IgD-negative memory B cell (primary cell): ENCODE measurements around the gene ANKFY1. TPM values are rescaled to one million over a fixed set of nuclear protein-coding genes. Genes with fewer than 3 reads are reported as not detected.

Experiments
- H3K27ac Mint-ChIP-seq, 3 donors: one replicate each; pipeline ENCODE4 v1.8.0; 2020 to 2022; ENCODE audit warnings: mild to moderate bottlenecking in 3 of 3, mixed read lengths in 3 of 3, moderate library complexity in 1 of 3
- H3K27me3 Mint-ChIP-seq: one replicate; pipeline ENCODE4 v1.8.0; 2021; ENCODE audit warnings: mixed read lengths
- H3K36me3 Mint-ChIP-seq: one replicate; pipeline ENCODE4 v1.8.0; 2020; ENCODE audit warnings: mild to moderate bottlenecking, mixed read lengths
- H3K4me1 Mint-ChIP-seq, 3 donors: one replicate each; pipeline ENCODE4 v1.8.0; 2020 to 2022; ENCODE audit warnings: mixed read lengths in 3 of 3, mild to moderate bottlenecking in 1 of 3
- H3K4me3 Mint-ChIP-seq, 4 donors: one replicate each; pipeline ENCODE4 v1.8.0; 2020 to 2022; ENCODE audit warnings: mild to moderate bottlenecking in 4 of 4, mixed read lengths in 4 of 4, moderate library complexity in 3 of 4
- H3K9me3 Mint-ChIP-seq, 3 donors: one replicate each; pipeline ENCODE4 v1.8.0; 2020 to 2021; ENCODE audit warnings: mixed read lengths in 3 of 3, mild to moderate bottlenecking in 1 of 3
- polyA plus RNA-seq: library from polyadenylated mRNA; unstranded; fragments of 300-500 nt; fragmentation: Illumina TruSeq; gene quantifications from one replicate; pipeline ENCODE4 v1.2.3, GENCODE V29; 2021

Gene ANKFY1
- polyA plus RNA-seq, 1 donor from 2014 or later, result 9.4 TPM

DNA sequence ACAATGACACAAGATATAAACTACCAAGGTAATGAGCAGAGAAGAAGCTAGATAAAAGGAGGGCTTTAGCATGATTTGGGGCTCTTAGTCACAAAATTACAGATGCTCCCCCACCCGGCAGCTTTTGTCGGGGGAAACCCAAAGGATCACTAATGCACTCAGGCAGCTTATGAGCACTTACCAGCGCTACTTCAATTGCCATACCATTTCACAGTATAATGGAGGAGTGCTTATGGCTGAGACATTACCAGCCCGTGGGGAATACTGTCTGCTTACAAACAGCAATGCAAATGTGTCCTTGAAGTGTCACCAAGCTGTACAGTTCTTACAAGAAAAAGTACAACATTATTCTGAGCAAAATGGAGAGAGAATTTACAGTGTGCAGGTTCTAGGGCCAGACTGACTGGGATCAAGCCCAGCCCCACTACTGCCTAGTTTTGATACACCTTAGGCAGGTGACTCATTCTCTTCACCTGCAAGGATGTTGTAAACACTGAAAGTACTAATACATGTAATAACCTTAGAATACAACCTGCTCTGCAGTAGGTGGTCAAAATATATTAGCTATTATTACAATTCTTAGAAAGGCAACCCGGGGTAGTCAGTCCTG is 16.3 kb downstream of the ANKFY1 start:
- Mint-ChIP-seq H3K4me3 (no peak overlapping the region), H3K4me1 (peaks cover 16 to 27% (median 17%) of the 10 kb centered on the region in 3 donors), H3K27ac (peak overlapping the region in 1 of 3 donors; percentile 37), H3K27me3 (no peaks in the 10 kb centered on the region), H3K36me3 (peaks cover 3% of the 10 kb centered on the region), H3K9me3 (no peaks in the 10 kb centered on the region)

GRCh38 chr17:4246674-4247073 is 17.1 kb downstream of the ANKFY1 start:
- Mint-ChIP-seq H3K4me1 (peaks cover 13 to 24% (median 16%) of the 10 kb centered on the region in 3 donors), H3K27me3 (no peaks in the 10 kb centered on the region), H3K4me3 (no peak overlapping the region), H3K36me3 (peaks cover 3% of the 10 kb centered on the region), H3K9me3 (no peaks in the 10 kb centered on the region), H3K27ac (peak overlapping the region in 1 of 3 donors; percentile 37)

- no peaks in the 10 kb centered on the region for H3K9me3 Mint-ChIP-seq
- peaks cover 0 to 5% (median 4%) of the 10 kb centered on the region in 3 donors for H3K4me1 Mint-ChIP-seq
- no peak overlapping the region for H3K4me3 Mint-ChIP-seq
- no peak overlapping the region for H3K27ac Mint-ChIP-seq
- H3K27me3 Mint-ChIP-seq, result no peaks in the 10 kb centered on the region
- peaks cover 4% of the 10 kb centered on the region for H3K36me3 Mint-ChIP-seq
Observed at GRCh38 chr17:4241535-4241934, 22.2 kb downstream of the ANKFY1 start.

- H3K9me3 Mint-ChIP-seq, result no peaks in the 10 kb centered on the region
- no peaks in the 10 kb centered on the region for H3K27me3 Mint-ChIP-seq
- peaks cover 8% of the 10 kb centered on the region for H3K36me3 Mint-ChIP-seq
- H3K4me1 Mint-ChIP-seq, result peaks cover 0 to 2% (median 0%) of the 10 kb centered on the region in 3 donors
- no peak overlapping the region for H3K27ac Mint-ChIP-seq
- no peak overlapping the region for H3K4me3 Mint-ChIP-seq
Observed at GRCh38 chr17:4236456-4236855, 27.3 kb downstream of the ANKFY1 start.

DNA sequence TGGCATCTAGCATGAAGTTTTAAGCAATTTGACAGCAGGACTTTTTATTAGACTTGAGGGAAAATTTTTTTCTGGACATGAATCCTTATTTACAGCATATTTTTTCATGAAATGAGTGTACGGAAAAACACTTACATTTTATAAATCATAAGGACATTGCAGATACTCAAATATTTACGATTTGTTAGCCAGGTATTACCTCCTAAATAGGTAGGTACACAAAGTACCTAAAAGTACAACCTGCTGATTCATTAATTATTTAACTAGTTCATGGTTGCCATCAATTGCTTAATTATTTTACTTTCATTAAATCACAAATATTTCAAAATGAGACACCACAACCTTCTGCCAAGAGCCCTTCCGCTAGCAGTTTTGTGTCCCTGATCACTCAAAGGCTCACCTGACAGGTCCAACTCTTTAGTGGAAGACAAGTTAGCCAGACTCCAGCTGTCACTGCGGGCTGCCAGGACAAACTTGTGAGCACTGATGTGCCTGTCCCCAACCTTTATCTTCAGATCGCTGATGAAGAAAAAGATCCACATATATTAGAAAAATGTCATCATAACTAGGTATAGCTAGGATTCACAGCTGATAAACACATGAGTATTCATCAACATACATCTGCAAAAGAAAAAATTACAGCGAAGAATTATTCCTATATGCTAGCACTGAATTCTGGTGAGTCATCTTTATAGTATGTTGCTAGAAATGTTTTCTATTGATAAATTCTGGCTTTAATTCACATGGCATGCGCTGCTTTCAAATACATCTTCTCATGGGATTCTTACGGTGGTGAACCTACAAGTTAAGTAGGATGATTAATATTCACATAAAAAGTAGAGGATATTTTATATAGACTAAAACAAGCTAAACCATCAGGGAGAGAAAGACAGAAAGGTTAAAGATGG is 28.2 kb downstream of the ANKFY1 start:
- H3K27ac Mint-ChIP-seq, result peak overlapping the region in 1 of 3 donors; percentile 5
- H3K4me1 Mint-ChIP-seq, result peaks cover 0 to 2% (median 0%) of the 10 kb centered on the region in 3 donors
- no peaks in the 10 kb centered on the region for H3K9me3 Mint-ChIP-seq
- peaks cover 6% of the 10 kb centered on the region for H3K36me3 Mint-ChIP-seq
- no peaks in the 10 kb centered on the region for H3K27me3 Mint-ChIP-seq
- H3K4me3 Mint-ChIP-seq, result no peak overlapping the region

- peaks cover 5% of the 10 kb centered on the region for H3K36me3 Mint-ChIP-seq
Observed at GRCh38 chr17:4234401-4234800, 29.4 kb downstream of the ANKFY1 start.

DNA sequence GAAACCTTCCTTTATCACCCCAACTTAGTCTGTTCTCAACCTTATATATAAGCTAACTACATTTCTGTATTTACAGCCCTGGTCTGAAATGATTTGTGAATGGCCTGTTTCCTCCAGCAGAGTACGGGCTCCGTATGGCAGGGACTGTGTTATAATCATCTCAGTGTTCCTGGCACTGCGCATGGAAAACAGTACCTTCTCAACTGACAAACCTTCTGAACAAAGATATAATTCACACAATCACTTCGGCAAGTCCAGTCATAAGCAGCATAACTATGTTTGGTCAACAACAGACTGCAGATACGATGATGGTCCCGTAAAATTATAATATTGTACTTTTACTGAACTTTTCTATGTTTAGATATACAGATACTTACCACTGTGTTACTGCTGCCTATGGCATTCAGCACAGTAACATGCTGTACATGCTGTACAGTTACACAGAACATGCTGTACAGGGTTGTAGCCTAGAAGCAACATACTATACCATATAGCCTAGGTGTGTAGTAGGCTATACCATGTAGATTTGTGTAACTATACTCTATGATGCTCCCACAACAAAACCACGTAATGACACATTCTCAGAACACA is 30.0 kb downstream of the ANKFY1 start:
- peaks cover 5% of the 10 kb centered on the region for H3K36me3 Mint-ChIP-seq
- no peaks in the 10 kb centered on the region for H3K4me1 Mint-ChIP-seq
- H3K27ac Mint-ChIP-seq, result no peak overlapping the region
- no peak overlapping the region for H3K4me3 Mint-ChIP-seq
- H3K27me3 Mint-ChIP-seq, result no peaks in the 10 kb centered on the region
- no peaks in the 10 kb centered on the region for H3K9me3 Mint-ChIP-seq

More at GRCh38 chr17:4234401-4234800, 29.4 kb downstream of the ANKFY1 start:
- no peaks in the 10 kb centered on the region for H3K4me1 Mint-ChIP-seq
- no peak overlapping the region for H3K27ac Mint-ChIP-seq
- H3K9me3 Mint-ChIP-seq, result no peaks in the 10 kb centered on the region
- H3K4me3 Mint-ChIP-seq, result no peak overlapping the region
- H3K27me3 Mint-ChIP-seq, result no peaks in the 10 kb centered on the region

DNA sequence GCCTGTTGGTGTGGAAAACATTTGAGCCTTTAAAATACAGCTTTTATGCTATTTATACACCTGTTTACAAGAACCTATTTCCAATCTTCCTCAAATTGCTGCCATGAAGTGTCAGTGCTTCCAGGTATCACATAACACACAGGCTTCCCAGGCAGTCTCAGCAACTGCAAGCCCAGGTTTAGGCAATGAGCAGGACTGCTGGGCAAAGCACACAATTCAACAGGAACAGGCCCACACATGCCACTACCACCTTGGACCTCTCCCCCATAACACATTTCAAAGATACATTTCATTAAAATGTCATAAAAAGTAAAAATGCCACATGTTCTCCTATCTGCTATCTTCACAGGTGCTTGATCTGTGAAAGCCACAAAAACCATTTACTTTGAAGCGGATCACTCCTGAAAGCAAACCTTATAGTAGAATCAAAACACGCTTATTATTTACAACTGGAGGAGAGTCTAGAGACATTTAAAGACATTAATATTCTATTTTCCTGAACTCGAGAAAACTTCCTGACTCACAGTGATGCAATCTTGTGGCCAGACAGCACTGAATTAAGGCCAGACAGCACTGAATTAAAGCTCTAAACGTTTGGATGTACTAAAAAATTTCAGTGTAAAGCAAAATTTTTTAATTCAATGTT is 31.5 kb downstream of the ANKFY1 start:
- no peak overlapping the region for H3K4me3 Mint-ChIP-seq
- H3K27ac Mint-ChIP-seq, result no peak overlapping the region
- no peaks in the 10 kb centered on the region for H3K9me3 Mint-ChIP-seq
- no peaks in the 10 kb centered on the region for H3K4me1 Mint-ChIP-seq
- no peaks in the 10 kb centered on the region for H3K27me3 Mint-ChIP-seq
- peaks cover 5% of the 10 kb centered on the region for H3K36me3 Mint-ChIP-seq

- H3K4me3 Mint-ChIP-seq, result no peak overlapping the region
Observed at GRCh38 chr17:4229627-4230541, 33.9 kb downstream of the ANKFY1 start.

DNA sequence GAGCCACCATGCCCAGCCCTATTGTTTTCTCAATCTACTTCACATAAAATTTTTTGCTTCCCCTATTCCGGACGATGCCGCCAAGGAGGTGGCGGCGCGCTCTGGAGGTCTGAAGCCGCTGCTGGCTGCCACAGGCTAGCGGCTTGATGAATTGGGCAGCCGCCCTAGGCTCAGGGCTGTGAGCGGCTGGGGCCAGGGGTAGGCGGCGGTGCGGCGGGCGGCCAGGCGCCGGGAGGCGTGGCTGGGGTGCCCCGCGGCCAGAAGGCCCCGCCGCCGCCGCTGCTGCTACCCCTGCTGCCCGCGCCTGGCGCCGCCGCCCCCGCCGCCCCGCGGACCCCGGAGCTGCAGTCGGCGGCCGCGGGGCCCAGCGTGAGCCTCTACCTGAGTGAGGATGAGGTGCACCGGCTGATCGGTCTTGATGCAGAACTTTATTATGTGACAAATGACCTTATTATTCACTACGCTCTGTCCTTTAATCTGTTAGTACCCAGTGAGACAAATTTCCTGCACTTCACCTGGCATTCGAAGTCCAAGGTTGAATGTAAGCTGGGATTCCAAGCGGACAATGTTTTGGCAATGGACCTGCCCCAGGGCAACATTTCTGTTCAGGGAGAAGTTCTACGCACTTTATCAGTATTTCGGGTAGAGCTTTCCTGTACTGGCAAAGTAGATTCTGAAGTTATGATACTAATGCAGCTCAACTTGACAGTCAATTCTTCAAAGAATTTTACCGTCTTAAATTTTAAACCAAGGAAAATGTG is 41.7 kb downstream of the ANKFY1 start:
- Mint-ChIP-seq H3K4me1 (peaks cover 0 to 2% (median 0%) of the 10 kb centered on the region in 3 donors), H3K27me3 (no peaks in the 10 kb centered on the region), H3K9me3 (no peaks in the 10 kb centered on the region), H3K4me3 (no peak overlapping the region), H3K36me3 (peaks cover 5% of the 10 kb centered on the region), H3K27ac (no peak overlapping the region)

More at GRCh38 chr17:4229627-4230541, 33.9 kb downstream of the ANKFY1 start:
- no peaks in the 10 kb centered on the region for H3K4me1 Mint-ChIP-seq
- H3K27me3 Mint-ChIP-seq, result no peaks in the 10 kb centered on the region
- H3K9me3 Mint-ChIP-seq, result no peaks in the 10 kb centered on the region
- peak overlapping the region in 1 of 3 donors; percentile 69 for H3K27ac Mint-ChIP-seq
- H3K36me3 Mint-ChIP-seq, result peaks cover 3% of the 10 kb centered on the region

GRCh38 chr17:4221163-4221562 is 42.6 kb downstream of the ANKFY1 start:
- Mint-ChIP-seq H3K4me1 (peaks cover 0 to 3% (median 2%) of the 10 kb centered on the region in 3 donors), H3K27ac (no peak overlapping the region), H3K27me3 (no peaks in the 10 kb centered on the region)

DNA sequence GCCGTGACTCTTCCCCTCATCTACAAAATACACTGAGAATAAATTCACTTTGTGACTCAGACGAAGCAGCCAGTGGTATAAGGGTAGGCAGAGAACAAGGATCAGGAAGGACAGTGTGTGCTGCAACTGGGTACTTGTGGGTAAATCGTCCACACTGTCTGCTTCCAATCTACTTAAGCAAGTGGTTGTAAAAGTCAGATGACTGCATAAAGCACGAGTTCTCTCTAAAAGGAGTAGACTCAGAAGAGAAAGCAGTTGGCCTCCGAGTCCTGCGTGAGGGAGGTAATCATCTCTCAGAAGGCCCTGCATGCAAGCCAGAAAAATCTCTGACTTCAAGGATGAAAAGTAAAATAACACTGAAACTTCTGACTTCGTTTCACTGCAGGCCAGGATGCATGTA is 43.1 kb downstream of the ANKFY1 start:
- Mint-ChIP-seq H3K27ac (no peak overlapping the region), H3K36me3 (peaks cover 5% of the 10 kb centered on the region), H3K27me3 (no peaks in the 10 kb centered on the region), H3K4me1 (peaks cover under 1 to 7% (median 6%) of the 10 kb centered on the region in 3 donors), H3K4me3 (no peak overlapping the region), H3K9me3 (no peaks in the 10 kb centered on the region)

More at GRCh38 chr17:4221163-4221562, 42.6 kb downstream of the ANKFY1 start:
- Mint-ChIP-seq H3K36me3 (peaks cover 5% of the 10 kb centered on the region), H3K9me3 (no peaks in the 10 kb centered on the region), H3K4me3 (no peak overlapping the region)

GRCh38 chr17:4219241-4219640 is 44.5 kb downstream of the ANKFY1 start:
- H3K27me3 Mint-ChIP-seq, result no peaks in the 10 kb centered on the region
- H3K27ac Mint-ChIP-seq, result no peak overlapping the region
- H3K4me1 Mint-ChIP-seq, result peaks cover 6 to 12% (median 11%) of the 10 kb centered on the region in 3 donors
- no peak overlapping the region for H3K4me3 Mint-ChIP-seq
- no peaks in the 10 kb centered on the region for H3K9me3 Mint-ChIP-seq
- peaks cover 6% of the 10 kb centered on the region for H3K36me3 Mint-ChIP-seq
